A549 (cell line): ENCODE data around the gene GRIN2C. TPM values are rescaled to one million over a fixed set of nuclear protein-coding genes. Genes with fewer than 3 reads are reported as not detected.

Experiments used
- ATAC-seq, 2 experiments: fragments of 200-7000 bp in 1 of 2; fragments of >200 bp in 1 of 2; cut with Nextera tagmentation in 1 of 2; cut with Tn5 transposase in 1 of 2; 3 replicates each; pipeline versions ENCODE4 v1.8.0 to v1.9.1; 2018 to 2020; ENCODE audit warnings: mild to moderate bottlenecking in 1 of 2, moderate library complexity in 1 of 2
- CTCF ChIA-PET: fragments of 300-600 bp; sonication (Branson Sonifier 250); formaldehyde crosslinking; extraction: SDS; loops from one replicate; lab custom pipeline; 2021; ENCODE audit warnings: antibody characterized with exemption, inconsistent platforms; lab: Yijun Ruan, JAX
- POLR2A ChIA-PET: fragments of 350-600 bp; formaldehyde crosslinking; extraction: SDS; loops from one replicate; lab custom pipeline; 2021; ENCODE audit warnings: antibody characterized with exemption, inconsistent platforms; lab: Yijun Ruan, JAX
- DNase-seq, 2 experiments: peaks; one replicate each; pipeline versions ENCODE4 v3.0.0 to v3.0.0-alpha.2; 2011 to 2016; ENCODE audit warnings: low read depth in 1 of 2, low spot score in 1 of 2
- FAIRE-seq: peaks from 2 replicates; lab custom pipeline; 2011; peaks lifted over from hg19 to GRCh38; lab: Jason Lieb, UNC
- H3K27ac ChIP-seq, 2 experiments: fragments of >200 bp; sonication (Bioruptor Twin); formaldehyde crosslinking; 3 replicates each; pipeline ENCODE4 v1.5.1; 2016 to 2017
- H3K4me1 ChIP-seq: fragments of >200 bp; sonication (Bioruptor Twin); formaldehyde crosslinking; 3 replicates; pipeline ENCODE4 v1.6.1; 2016
- H3K4me2 ChIP-seq: fragments of >200 bp; sonication (Bioruptor Twin); formaldehyde crosslinking; 3 replicates; pipeline ENCODE4 v1.6.1; 2016
- H3K4me3 ChIP-seq: fragments of >200 bp; sonication (Bioruptor Twin); formaldehyde crosslinking; 3 replicates; pipeline ENCODE4 v1.5.1; 2016
- H3K9me3 ChIP-seq: fragments of >200 bp; sonication (Bioruptor Twin); formaldehyde crosslinking; 3 replicates; pipeline ENCODE4 v1.6.1; 2016
- BHLHE40 ChIP-seq: IDR thresholded peaks from 2 replicates; pipeline ENCODE4 v1.6.1; 2012; ENCODE audit warnings: low read depth, low read length, inconsistent platforms
- CBX2 ChIP-seq: fragments of 200-600 bp; sonication (generic); IDR thresholded peaks from 2 replicates; pipeline ENCODE4 v1.6.1; 2016; ENCODE audit warnings: low read depth, mild to moderate bottlenecking, borderline replicate concordance
- CEBPB ChIP-seq, 2 experiments: fragments of >200 bp in 1 of 2; sonication (Bioruptor Twin) in 1 of 2; formaldehyde crosslinking in 1 of 2; IDR thresholded peaks; 2 replicates each; pipeline ENCODE4 v1.6.1; 2012 to 2016
- CHD2 ChIP-seq: fragments of 150-350 bp; IDR thresholded peaks from 2 replicates; pipeline ENCODE4 v1.6.1; 2014; ENCODE audit warnings: low read length; ENCODE audit not compliant: partially characterized antibody
- EP300 ChIP-seq, 2 experiments: fragments of >200 bp; sonication (Bioruptor Twin); formaldehyde crosslinking; IDR thresholded peaks; 2 replicates in 1 of 2; 3 replicates in 1 of 2; pipeline ENCODE4 v1.6.1; 2016 to 2017
- ESRRA ChIP-seq: fragments of 150-350 bp; IDR thresholded peaks from 2 replicates; pipeline ENCODE4 v1.6.1; 2014; ENCODE audit warnings: mild to moderate bottlenecking, low read length, borderline replicate concordance
- HDAC2 ChIP-seq: fragments of 200-600 bp; sonication (generic); IDR thresholded peaks from 2 replicates; pipeline ENCODE4 v1.6.1; 2016
- HOXA7 ChIP-seq: fragments of 250-450 bp; sonication (Bioruptor Pico); IDR thresholded peaks from 2 replicates; pipeline ENCODE4 v1.5.0; 2020; ENCODE audit warnings: mild to moderate bottlenecking, moderate library complexity
- HOXB13 ChIP-seq: fragments of 250-450 bp; sonication (Bioruptor Pico); IDR thresholded peaks from 2 replicates; pipeline ENCODE4 v1.5.0; 2020; ENCODE audit warnings: low read depth, mild to moderate bottlenecking, moderate library complexity
- KDM5A ChIP-seq: fragments of 200-600 bp; sonication (generic); IDR thresholded peaks from 2 replicates; pipeline ENCODE4 v1.6.1; 2016; ENCODE audit warnings: antibody characterized with exemption, mild to moderate bottlenecking
- MAFK ChIP-seq: fragments of 450-650 bp; IDR thresholded peaks from 2 replicates; pipeline ENCODE4 v1.6.1; 2014; ENCODE audit not compliant: partially characterized antibody
- MYC ChIP-seq: IDR thresholded peaks from 2 replicates; pipeline ENCODE4 v1.6.1; 2012; ENCODE audit warnings: mild to moderate bottlenecking, inconsistent platforms, low read length, improper control_type of control experiment, borderline replicate concordance
- POLR2A ChIP-seq: IDR thresholded peaks from 2 replicates; pipeline ENCODE4 v1.6.1; 2012; ENCODE audit warnings: mild to moderate bottlenecking, low read length
- TFCP2L1 ChIP-seq: fragments of 250-450 bp; sonication (Bioruptor Pico); IDR thresholded peaks from 2 replicates; pipeline ENCODE4 v1.5.0; 2021; ENCODE audit warnings: mild to moderate bottlenecking
- ZNF302 ChIP-seq: fragments of 250-450 bp; sonication (Bioruptor Pico); IDR thresholded peaks from 2 replicates; pipeline ENCODE4 v1.9.0; 2021; ENCODE audit warnings: inconsistent platforms, mild to moderate bottlenecking, moderate library complexity
- ZSCAN20 ChIP-seq: fragments of 250-450 bp; sonication (Bioruptor Pico); IDR thresholded peaks from 2 replicates; pipeline ENCODE4 v1.8.0; 2022; ENCODE audit warnings: mild to moderate bottlenecking, moderate library complexity
- WGBS: methylation state at CpG from one replicate; pipeline ENCODE4 v1.1.6; 2017; ENCODE audit errors: missing lambda C conversion rate; 5-methylcytosine and 5-hydroxymethylcytosine counted together
- polyA plus RNA-seq, 4 experiments: library from polyadenylated mRNA; depleted of rRNA in 3 of 4; stranded (reverse); fragments of >200 nt; fragmentation: RNase III in 1 of 4; extraction: RNeasy Plus Mini Kit Qiagen cat#74134 plus additional on column Dnase treatment in 1 of 4; gene quantifications; 2 replicates in 3 of 4; 3 replicates in 1 of 4; pipeline ENCODE4 v1.2.3, GENCODE V29; 2011 to 2017
- TF ChIP-seq, protein P1 (sequence below): IDR thresholded peaks from 2 replicates; pipeline ENCODE4 v1.6.1; 2012
- TF ChIP-seq, protein P2 (sequence below): fragments of 450-650 bp; IDR thresholded peaks from 2 replicates; pipeline ENCODE4 v1.6.1; 2014; ENCODE audit warnings: antibody characterized with exemption
- TF ChIP-seq, protein P3 (sequence below): fragments of >200 bp; sonication (Bioruptor Twin); formaldehyde crosslinking; IDR thresholded peaks from 3 replicates; pipeline ENCODE4 v1.6.1; 2016
- TF ChIP-seq, protein P4 (sequence below): fragments of >200 bp; sonication (Bioruptor Twin); formaldehyde crosslinking; IDR thresholded peaks from 2 replicates; pipeline ENCODE4 v1.6.1; 2016
- TF ChIP-seq, protein P5 (sequence below): IDR thresholded peaks from 2 replicates; pipeline ENCODE4 v1.6.1; 2012; ENCODE audit warnings: low read depth, borderline replicate concordance
- TF ChIP-seq, protein P6 (sequence below): fragments of 250-450 bp; sonication (Bioruptor Pico); IDR thresholded peaks from 2 replicates; pipeline ENCODE4 v1.5.0; 2021; ENCODE audit warnings: mild to moderate bottlenecking, moderate library complexity, borderline replicate concordance
- TF ChIP-seq, protein P7 (sequence below): fragments of 150-350 bp; IDR thresholded peaks from 2 replicates; pipeline ENCODE4 v1.6.1; 2014; ENCODE audit warnings: low read depth, mild to moderate bottlenecking, low read length

The GRIN2C gene
- polyA plus RNA-seq, 2 of the 4 experiments (the other 2 are of a cell fraction), result 0.17 to 0.28 TPM

DNA sequence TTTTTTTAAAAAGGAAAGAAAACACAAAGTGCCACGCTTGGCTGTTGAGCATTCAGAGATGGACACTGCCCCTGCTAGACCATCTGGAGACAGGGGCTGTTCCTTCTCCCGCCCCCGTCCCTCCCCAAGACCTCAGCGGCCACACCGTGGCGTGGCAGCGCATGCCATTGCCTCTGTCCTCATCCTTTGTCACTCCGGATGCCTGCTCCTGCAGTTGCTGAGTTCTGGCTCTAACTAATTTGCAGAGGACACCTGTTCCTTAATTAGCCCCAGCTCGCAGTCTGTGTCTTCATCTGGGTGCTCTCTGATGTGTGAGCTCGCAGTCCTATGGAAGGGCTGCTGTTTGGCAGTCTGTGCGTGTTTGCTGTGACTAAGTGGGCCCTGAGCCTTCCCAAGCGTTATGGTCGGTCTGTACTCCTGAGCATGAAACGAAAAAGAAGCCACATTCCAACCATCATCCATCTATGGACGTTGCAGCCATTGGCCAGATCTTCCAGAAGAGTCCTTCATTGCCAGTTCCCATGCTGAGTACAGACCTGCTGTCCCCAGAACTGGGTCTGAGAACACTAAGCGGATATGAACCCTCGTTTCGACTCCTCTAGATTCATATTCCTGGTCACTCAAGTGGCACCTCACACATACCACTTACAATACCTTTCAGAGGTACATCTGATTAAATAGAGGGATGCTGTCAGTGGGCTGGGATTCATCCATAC, 42.6 kb downstream of the GRIN2C start (continued):
- TF ChIP-seq, protein P1, sequence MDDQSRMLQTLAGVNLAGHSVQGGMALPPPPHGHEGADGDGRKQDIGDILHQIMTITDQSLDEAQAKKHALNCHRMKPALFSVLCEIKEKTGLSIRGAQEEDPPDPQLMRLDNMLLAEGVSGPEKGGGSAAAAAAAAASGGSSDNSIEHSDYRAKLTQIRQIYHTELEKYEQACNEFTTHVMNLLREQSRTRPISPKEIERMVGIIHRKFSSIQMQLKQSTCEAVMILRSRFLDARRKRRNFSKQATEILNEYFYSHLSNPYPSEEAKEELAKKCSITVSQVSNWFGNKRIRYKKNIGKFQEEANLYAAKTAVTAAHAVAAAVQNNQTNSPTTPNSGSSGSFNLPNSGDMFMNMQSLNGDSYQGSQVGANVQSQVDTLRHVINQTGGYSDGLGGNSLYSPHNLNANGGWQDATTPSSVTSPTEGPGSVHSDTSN, result no peak
- TF ChIP-seq, protein P2, sequence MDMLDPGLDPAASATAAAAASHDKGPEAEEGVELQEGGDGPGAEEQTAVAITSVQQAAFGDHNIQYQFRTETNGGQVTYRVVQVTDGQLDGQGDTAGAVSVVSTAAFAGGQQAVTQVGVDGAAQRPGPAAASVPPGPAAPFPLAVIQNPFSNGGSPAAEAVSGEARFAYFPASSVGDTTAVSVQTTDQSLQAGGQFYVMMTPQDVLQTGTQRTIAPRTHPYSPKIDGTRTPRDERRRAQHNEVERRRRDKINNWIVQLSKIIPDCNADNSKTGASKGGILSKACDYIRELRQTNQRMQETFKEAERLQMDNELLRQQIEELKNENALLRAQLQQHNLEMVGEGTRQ, result no peak
- TF ChIP-seq, protein P3, sequence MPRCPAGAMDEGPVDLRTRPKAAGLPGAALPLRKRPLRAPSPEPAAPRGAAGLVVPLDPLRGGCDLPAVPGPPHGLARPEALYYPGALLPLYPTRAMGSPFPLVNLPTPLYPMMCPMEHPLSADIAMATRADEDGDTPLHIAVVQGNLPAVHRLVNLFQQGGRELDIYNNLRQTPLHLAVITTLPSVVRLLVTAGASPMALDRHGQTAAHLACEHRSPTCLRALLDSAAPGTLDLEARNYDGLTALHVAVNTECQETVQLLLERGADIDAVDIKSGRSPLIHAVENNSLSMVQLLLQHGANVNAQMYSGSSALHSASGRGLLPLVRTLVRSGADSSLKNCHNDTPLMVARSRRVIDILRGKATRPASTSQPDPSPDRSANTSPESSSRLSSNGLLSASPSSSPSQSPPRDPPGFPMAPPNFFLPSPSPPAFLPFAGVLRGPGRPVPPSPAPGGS, result no peak
- no peak for TF ChIP-seq MAFK

DNA sequence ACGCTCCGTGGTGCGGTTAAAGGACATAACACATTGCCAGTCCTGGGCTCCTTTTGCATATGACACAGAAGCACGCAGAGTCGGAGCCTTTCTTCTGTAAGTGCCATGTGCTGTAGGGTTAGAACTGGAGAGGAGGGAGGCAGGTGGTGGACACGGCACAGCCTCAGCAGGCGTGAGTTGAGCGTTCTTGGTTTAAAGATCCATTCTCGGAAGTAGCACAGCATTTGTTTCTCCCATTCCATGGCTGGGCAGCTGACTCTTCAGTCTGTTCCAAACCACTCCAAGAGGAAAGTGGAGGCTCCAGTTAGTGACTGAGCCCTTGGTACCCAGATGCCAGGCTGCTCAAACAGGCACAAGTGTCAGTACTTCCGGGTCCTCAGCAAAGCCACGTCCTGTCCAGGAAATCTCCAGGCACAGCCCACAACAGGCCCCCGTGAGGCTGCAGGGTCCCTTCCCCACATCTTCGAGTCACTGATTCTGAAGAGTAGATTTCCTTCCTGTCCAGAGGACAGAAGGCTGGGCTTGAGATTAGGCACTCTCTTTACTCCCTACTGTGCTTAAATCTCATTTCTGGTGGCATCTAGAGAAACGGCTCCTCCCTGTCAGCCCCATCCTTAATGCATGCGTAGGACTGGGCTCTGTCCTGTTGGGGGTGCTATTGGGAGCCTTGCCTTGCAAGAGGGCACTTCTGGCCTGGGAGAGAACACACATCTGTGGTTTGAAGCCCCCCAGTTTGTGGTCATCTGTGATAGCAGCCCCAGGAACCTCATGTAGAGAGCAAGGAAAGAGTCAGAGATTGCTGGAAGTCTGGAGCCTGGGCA, 43.9 kb downstream of the GRIN2C start:
- no peaks in the 10 kb centered on the region for H3K9me3 ChIP-seq
- H3K4me2 ChIP-seq, result no peak overlapping the region
- ChIA-PET CTCF (interaction anchor here (0.7 to 53.6 kb wide), 5 partner anchors 9 to 47 kb away, joined by 3 to 1302 read pairs (median 3); partner anchors contain the start of genes FDXR and GRIN2C), POLR2A (no interaction called here)
- no peak overlapping the region for H3K4me3 ChIP-seq
- 85% methylated on average over 14 of the region's 15 CpGs for WGBS
- DNase-seq (no peak), FAIRE-seq (no peak), ATAC-seq (peak in 1 of 2 experiments; percentile 62; a peak in 3 of 6 replicates)
- H3K4me1 ChIP-seq, result no peaks in the 10 kb centered on the region
- TF ChIP-seq, protein P3, result no peak
- TF ChIP-seq TFCP2L1 (CRISPR knock-in tag), result no peak
- no peak for TF ChIP-seq CEBPB (IDR thresholded peaks at IDR 0.05)
- TF ChIP-seq, protein P2, result no peak
- TF ChIP-seq, protein P4, sequence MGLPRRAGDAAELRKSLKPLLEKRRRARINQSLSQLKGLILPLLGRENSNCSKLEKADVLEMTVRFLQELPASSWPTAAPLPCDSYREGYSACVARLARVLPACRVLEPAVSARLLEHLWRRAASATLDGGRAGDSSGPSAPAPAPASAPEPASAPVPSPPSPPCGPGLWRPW, result no peak
- TF ChIP-seq, protein P5, sequence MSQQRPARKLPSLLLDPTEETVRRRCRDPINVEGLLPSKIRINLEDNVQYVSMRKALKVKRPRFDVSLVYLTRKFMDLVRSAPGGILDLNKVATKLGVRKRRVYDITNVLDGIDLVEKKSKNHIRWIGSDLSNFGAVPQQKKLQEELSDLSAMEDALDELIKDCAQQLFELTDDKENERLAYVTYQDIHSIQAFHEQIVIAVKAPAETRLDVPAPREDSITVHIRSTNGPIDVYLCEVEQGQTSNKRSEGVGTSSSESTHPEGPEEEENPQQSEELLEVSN, result no peak
- TF ChIP-seq HDAC2, result no peak
- no peak for TF ChIP-seq ZNF302
- TF ChIP-seq CHD2, result no peak
- no peak for TF ChIP-seq ZSCAN20 (CRISPR knock-in tag)
- no peak overlapping the region for H3K27ac ChIP-seq

DNA sequence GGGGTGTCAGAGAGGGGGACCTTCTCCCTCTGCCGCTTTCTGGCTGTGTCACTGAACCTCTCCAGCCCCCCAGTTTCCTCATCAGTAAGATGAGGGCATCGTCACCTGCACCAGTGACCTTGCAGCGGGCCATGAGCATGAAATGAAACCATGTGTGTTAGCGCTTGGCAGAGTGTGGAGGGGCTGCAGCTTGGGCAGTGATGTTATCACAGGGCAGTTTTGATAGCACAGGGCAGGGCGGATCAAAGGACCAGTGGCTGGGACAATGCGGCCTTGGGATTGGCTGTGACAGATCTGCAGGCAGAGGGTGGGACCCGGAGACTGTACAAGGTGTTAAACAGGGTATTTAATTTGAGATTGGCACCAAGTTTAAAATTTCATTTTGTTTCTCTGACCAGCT, 44.6 kb downstream of the GRIN2C start:
- POLR2A ChIA-PET, result no interaction called here
- no peak overlapping the region for H3K4me3 ChIP-seq
- no peak for FAIRE-seq
- TF ChIP-seq HOXB13 (CRISPR knock-in tag), result no peak
- no peak for TF ChIP-seq KDM5A
- no peak for TF ChIP-seq ESRRA
- no peak for TF ChIP-seq BHLHE40
- no peak for TF ChIP-seq CBX2
- TF ChIP-seq, protein P6, sequence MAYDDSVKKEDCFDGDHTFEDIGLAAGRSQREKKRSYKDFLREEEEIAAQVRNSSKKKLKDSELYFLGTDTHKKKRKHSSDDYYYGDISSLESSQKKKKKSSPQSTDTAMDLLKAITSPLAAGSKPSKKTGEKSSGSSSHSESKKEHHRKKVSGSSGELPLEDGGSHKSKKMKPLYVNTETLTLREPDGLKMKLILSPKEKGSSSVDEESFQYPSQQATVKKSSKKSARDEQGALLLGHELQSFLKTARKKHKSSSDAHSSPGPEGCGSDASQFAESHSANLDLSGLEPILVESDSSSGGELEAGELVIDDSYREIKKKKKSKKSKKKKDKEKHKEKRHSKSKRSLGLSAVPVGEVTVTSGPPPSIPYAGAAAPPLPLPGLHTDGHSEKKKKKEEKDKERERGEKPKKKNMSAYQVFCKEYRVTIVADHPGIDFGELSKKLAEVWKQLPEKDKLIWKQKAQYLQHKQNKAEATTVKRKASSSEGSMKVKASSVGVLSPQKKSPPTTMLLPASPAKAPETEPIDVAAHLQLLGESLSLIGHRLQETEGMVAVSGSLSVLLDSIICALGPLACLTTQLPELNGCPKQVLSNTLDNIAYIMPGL (CRISPR knock-in tag), result no peak
- no peak for TF ChIP-seq POLR2A
- TF ChIP-seq EP300 (IDR thresholded peaks at IDR 0.05), result no peak
- no peak for TF ChIP-seq MYC
- TF ChIP-seq, protein P7, sequence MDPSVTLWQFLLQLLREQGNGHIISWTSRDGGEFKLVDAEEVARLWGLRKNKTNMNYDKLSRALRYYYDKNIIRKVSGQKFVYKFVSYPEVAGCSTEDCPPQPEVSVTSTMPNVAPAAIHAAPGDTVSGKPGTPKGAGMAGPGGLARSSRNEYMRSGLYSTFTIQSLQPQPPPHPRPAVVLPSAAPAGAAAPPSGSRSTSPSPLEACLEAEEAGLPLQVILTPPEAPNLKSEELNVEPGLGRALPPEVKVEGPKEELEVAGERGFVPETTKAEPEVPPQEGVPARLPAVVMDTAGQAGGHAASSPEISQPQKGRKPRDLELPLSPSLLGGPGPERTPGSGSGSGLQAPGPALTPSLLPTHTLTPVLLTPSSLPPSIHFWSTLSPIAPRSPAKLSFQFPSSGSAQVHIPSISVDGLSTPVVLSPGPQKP, result no peak
- no peak for TF ChIP-seq CHD2
- no peak for TF ChIP-seq HOXA7

More for the DNA sequence above, 44.6 kb downstream of the GRIN2C start:
- H3K9me3 ChIP-seq, result no peaks in the 10 kb centered on the region
- 88% methylated on average over 7 of the region's 7 CpGs for WGBS
- CTCF ChIA-PET, result interaction anchor here (2.2 to 53.6 kb wide), 3 partner anchors 12 to 42 kb away, joined by 8 to 1302 read pairs (median 199); partner anchors contain the start of genes FDXR and GRIN2C
- DNase-seq, result no peak
- no peak overlapping the region for H3K4me2 ChIP-seq
- ATAC-seq, result no peak
- H3K4me1 ChIP-seq, result no peaks in the 10 kb centered on the region
- H3K27ac ChIP-seq, result no peak overlapping the region
